ENCODE results near the gene FCSK. TPM values are rescaled to one million over a fixed set of nuclear protein-coding genes. Genes with fewer than 3 reads are reported as not detected.

FCSK gene
- total RNA-seq, 1 donor from 2014 or later, result 17.2 TPM

- DNase-seq (ENCODE audit: extremely low read depth, low read depth, low spot score), result no peak
These were observed 1.1 kb upstream of the FCSK start for GRCh38 chr16:70453117-70453891.

- DNase-seq (ENCODE audit: extremely low read depth, low read depth, low spot score), result no peak
These were observed 538 bp upstream of the FCSK start for GRCh38 chr16:70453892-70454221.

GRCh38 chr16:70455910-70456309 is 1.5 kb downstream of the FCSK start:
- no peak for DNase-seq (ENCODE audit: extremely low read depth, low read depth, low spot score)

- no peak for DNase-seq (ENCODE audit: extremely low read depth, low read depth, low spot score)
These were observed 3.2 kb downstream of the FCSK start for GRCh38 chr16:70457446-70458166.

- no peak for DNase-seq (ENCODE audit: extremely low read depth, low read depth, low spot score)
These were observed 6.4 kb downstream of the FCSK start for GRCh38 chr16:70460737-70461261.

GRCh38 chr16:70463235-70463634 is 8.8 kb downstream of the FCSK start:
- no peak for DNase-seq (ENCODE audit: extremely low read depth, low read depth, low spot score)

- DNase-seq (ENCODE audit: extremely low read depth, low read depth, low spot score), result no peak
These were observed 11.8 kb downstream of the FCSK start for GRCh38 chr16:70465999-70466804.

GRCh38 chr16:70466805-70467076 is 12.3 kb downstream of the FCSK start:
- no peak for DNase-seq (ENCODE audit: extremely low read depth, low read depth, low spot score)

- DNase-seq (ENCODE audit: extremely low read depth, low read depth, low spot score), result no peak
These were observed 12.7 kb downstream of the FCSK start for GRCh38 chr16:70467113-70467512.

GRCh38 chr16:70467608-70468007 is 13.2 kb downstream of the FCSK start:
- no peak for DNase-seq (ENCODE audit: extremely low read depth, low read depth, low spot score)

- DNase-seq (ENCODE audit: extremely low read depth, low read depth, low spot score), result no peak
These were observed 14.6 kb downstream of the FCSK start for GRCh38 chr16:70468776-70469525.

GRCh38 chr16:70470141-70470926 is 15.9 kb downstream of the FCSK start:
- DNase-seq (ENCODE audit: extremely low read depth, low read depth, low spot score), result no peak

- no peak for DNase-seq (ENCODE audit: extremely low read depth, low read depth, low spot score)
These were observed 16.5 kb downstream of the FCSK start for GRCh38 chr16:70470927-70471341.

GRCh38 chr16:70472786-70473433 is 18.5 kb downstream of the FCSK start:
- no peak for DNase-seq (ENCODE audit: extremely low read depth, low read depth, low spot score)

GRCh38 chr16:70473446-70474319 is 19.3 kb downstream of the FCSK start:
- no peak for DNase-seq (ENCODE audit: extremely low read depth, low read depth, low spot score)

- DNase-seq (ENCODE audit: extremely low read depth, low read depth, low spot score), result no peak
These were observed 20.1 kb downstream of the FCSK start for GRCh38 chr16:70474320-70475053.

GRCh38 chr16:70475054-70475871 is 20.9 kb downstream of the FCSK start:
- no peak for DNase-seq (ENCODE audit: extremely low read depth, low read depth, low spot score)
